ENCODE measurements around the gene FAM168A. TPM values are rescaled to one million over a fixed set of nuclear protein-coding genes. Genes with fewer than 3 reads are reported as not detected.

The FAM168A gene
- total RNA-seq, 1 donor from 2014 or later: 14.2 TPM

- peaks cover 2% of the 10 kb centered on the region for H3K36me3 ChIP-seq (ENCODE audit: control insufficient read depth, insufficient read depth, low read length)
- no peak overlapping the region for H3K4me3 ChIP-seq (ENCODE audit: low read depth, low read length)
- no peak for DNase-seq (ENCODE audit: low read depth)
- TF ChIP-seq CTCF (IDR thresholded peaks at IDR 0.05; ENCODE audit: insufficient read depth, low read length, poor library complexity, severe bottlenecking): no peak
- no peaks in the 10 kb centered on the region for H3K27me3 ChIP-seq (ENCODE audit: control insufficient read depth, insufficient read depth, low read length)
These were observed 198.7 kb downstream of the FAM168A start for GRCh38 chr11:73399159-73399590.

- Histone ChIP-seq H3K36me3 (ENCODE audit: control insufficient read depth, insufficient read depth, low read length) (peaks cover 2% of the 10 kb centered on the region), H3K4me3 (ENCODE audit: low read depth, low read length) (no peak overlapping the region), H3K27me3 (ENCODE audit: control insufficient read depth, insufficient read depth, low read length) (no peaks in the 10 kb centered on the region)
- no peak for TF ChIP-seq CTCF (IDR thresholded peaks at IDR 0.05; ENCODE audit: insufficient read depth, low read length, poor library complexity, severe bottlenecking)
- no peak for DNase-seq (ENCODE audit: low read depth)
These were observed 199.2 kb downstream of the FAM168A start for GRCh38 chr11:73398721-73399120.

- no peak for TF ChIP-seq CTCF (IDR thresholded peaks at IDR 0.05; ENCODE audit: insufficient read depth, low read length, poor library complexity, severe bottlenecking)
- no peak overlapping the region for H3K4me3 ChIP-seq (ENCODE audit: low read depth, low read length)
- no peak for DNase-seq (ENCODE audit: low read depth)
- no peaks in the 10 kb centered on the region for H3K27me3 ChIP-seq (ENCODE audit: control insufficient read depth, insufficient read depth, low read length)
- peaks cover 2% of the 10 kb centered on the region for H3K36me3 ChIP-seq (ENCODE audit: control insufficient read depth, insufficient read depth, low read length)
These were observed 199.8 kb downstream of the FAM168A start for GRCh38 chr11:73398132-73398526.

GRCh38 chr11:73397468-73398131, 200.3 kb downstream of the FAM168A start:
- no peaks in the 10 kb centered on the region for H3K27me3 ChIP-seq (ENCODE audit: control insufficient read depth, insufficient read depth, low read length)
- no peak for DNase-seq (ENCODE audit: low read depth)
- no peak overlapping the region for H3K4me3 ChIP-seq (ENCODE audit: low read depth, low read length)
- no peak for TF ChIP-seq CTCF (IDR thresholded peaks at IDR 0.05; ENCODE audit: insufficient read depth, low read length, poor library complexity, severe bottlenecking)
- H3K36me3 ChIP-seq (ENCODE audit: control insufficient read depth, insufficient read depth, low read length): peaks cover 2% of the 10 kb centered on the region

GRCh38 chr11:73396985-73397384, 200.9 kb downstream of the FAM168A start:
- no peak for DNase-seq (ENCODE audit: low read depth)
- no peaks in the 10 kb centered on the region for H3K27me3 ChIP-seq (ENCODE audit: control insufficient read depth, insufficient read depth, low read length)
- H3K4me3 ChIP-seq (ENCODE audit: low read depth, low read length): no peak overlapping the region
- peaks cover 4% of the 10 kb centered on the region for H3K36me3 ChIP-seq (ENCODE audit: control insufficient read depth, insufficient read depth, low read length)
- TF ChIP-seq CTCF (IDR thresholded peaks at IDR 0.05; ENCODE audit: insufficient read depth, low read length, poor library complexity, severe bottlenecking): no peak
